ENCODE data around the gene C17orf113.

- TF ChIP-seq CBX3 (IDR thresholded peaks at IDR 0.05; ENCODE audit: low read depth) (no peak), CTCF (IDR thresholded peaks at IDR 0.05 in 2 of 3, conservative IDR thresholded peaks at IDR 0.05 in 1 of 3; ENCODE audit: borderline replicate concordance in 1 of 3, insufficient read depth in 1 of 3, low read depth in 2 of 3, low read length in 2 of 3) (no peak), POLR2A (IDR thresholded peaks at IDR 0.05; ENCODE audit: borderline replicate concordance, extremely low read depth, insufficient read depth, insufficient read length) (no peak), MAX (IDR thresholded peaks at IDR 0.05) (no peak), JUND (IDR thresholded peaks at IDR 0.05) (no peak), YY1 (IDR thresholded peaks at IDR 0.05; ENCODE audit: extremely low read depth, insufficient replicate concordance, low read depth, low read length) (no peak), POLR2AphosphoS5 (IDR thresholded peaks at IDR 0.05; ENCODE audit: low read depth, low read length) (no peak)
Observed at GRCh38 chr17:42010898-42011516, 39.4 kb downstream of the C17orf113 start.

Measured in HCT116 (cell line).